ENCODE data around the gene BIRC2.

GRCh38 chr11:102410382-102410784 lies 63.4 kb downstream of the BIRC2 start:
- TF ChIP-seq CTCF (IDR thresholded peaks at IDR 0.05) (no peak), POLR2A (IDR thresholded peaks at IDR 0.05) (no peak), EP300 (IDR thresholded peaks at IDR 0.05; ENCODE audit: low read depth) (no peak), POLR2AphosphoS5 (IDR thresholded peaks at IDR 0.05) (no peak)
